H1 (cell line): ENCODE data around the gene ARHGEF35. TPM values are rescaled to one million over a fixed set of nuclear protein-coding genes. Genes with fewer than 3 reads are reported as not detected.
"Not testable (repeated sequence)": the region's sequence is repeated elsewhere in the genome, so short reads cannot be mapped to it uniquely, and the experiment has no call there.

Source experiments
- CTCF ChIA-PET: fragments of 300-600 bp; sonication (Branson Sonifier 250); formaldehyde crosslinking; loops from one replicate; lab custom pipeline; 2021; ENCODE audit not compliant: partially characterized antibody; lab: Charles Lee
- POLR2A ChIA-PET: fragments of 300-600 bp; sonication (Branson Sonifier 250); formaldehyde crosslinking; loops from one replicate; lab custom pipeline; 2021; ENCODE audit warnings: inconsistent platforms; ENCODE audit not compliant: partially characterized antibody; lab: Charles Lee
- DNase-seq, 2 experiments: peaks; one replicate each; pipeline versions ENCODE4 v3.0.0 to v3.0.0-alpha.2; 2010 to 2022; ENCODE audit warnings: low spot score in 2 of 2, low read depth in 1 of 2, mixed read lengths in 1 of 2
- FAIRE-seq: peaks from 2 replicates; lab custom pipeline; 2011; peaks lifted over from hg19 to GRCh38; lab: Jason Lieb, UNC
- H2AFZ ChIP-seq: 2 replicates; pipeline ENCODE4 v1.8.1; 2012; ENCODE audit warnings: low read length, inconsistent platforms
- H2AK5ac ChIP-seq: 2 replicates; pipeline ENCODE4 v1.6.1; 2013; ENCODE audit warnings: low read depth, low read length
- H2BK120ac ChIP-seq: replicated peaks from 2 replicates; pipeline ENCODE3; 2013; ENCODE audit warnings: low read depth, low read length, inconsistent platforms
- H2BK12ac ChIP-seq: 2 replicates; pipeline ENCODE4 v1.6.1; 2013; ENCODE audit warnings: low read depth, low read length
- H2BK15ac ChIP-seq: 2 replicates; pipeline ENCODE4 v1.6.1; 2013; ENCODE audit warnings: low read length
- H2BK20ac ChIP-seq: 2 replicates; pipeline ENCODE4 v1.6.1; 2013; ENCODE audit warnings: low read length
- H2BK5ac ChIP-seq: 2 replicates; pipeline ENCODE4 v1.6.1; 2013; ENCODE audit warnings: low read depth, low read length
- H3K14ac ChIP-seq: 2 replicates; pipeline ENCODE4 v1.6.1; 2013; ENCODE audit warnings: inconsistent platforms; ENCODE audit not compliant: insufficient read length
- H3K18ac ChIP-seq: 2 replicates; pipeline ENCODE4 v1.6.1; 2013; ENCODE audit warnings: low read length; ENCODE audit errors: extremely low read depth
- H3K23ac ChIP-seq: 2 replicates; pipeline ENCODE4 v1.6.1; 2013; ENCODE audit warnings: inconsistent platforms; ENCODE audit not compliant: insufficient read length
- H3K23me2 ChIP-seq: 2 replicates; pipeline ENCODE4 v1.6.1; 2013; ENCODE audit warnings: low read depth, low read length
- H3K27ac ChIP-seq: 2 replicates; pipeline ENCODE4 v1.6.1; 2011; ENCODE audit warnings: low read depth, low read length, inconsistent platforms
- H3K27me3 ChIP-seq, 4 experiments: replicated peaks in 1 of 4; 1 replicate in 1 of 4; 2 replicates in 3 of 4; pipeline versions ENCODE4 v1.6.1 to v1.8.1; 2011 to 2013; ENCODE audit warnings: low read length in 3 of 4, mild to moderate bottlenecking in 3 of 4, inconsistent platforms in 2 of 4, mixed read lengths in 2 of 4, moderate library complexity in 1 of 4; ENCODE audit not compliant: control insufficient read depth in 3 of 4, insufficient read depth in 3 of 4; ENCODE audit errors: extremely low read depth in 1 of 4
- H3K36me3 ChIP-seq, 4 experiments: 2 replicates each; pipeline versions ENCODE4 v1.6.1 to v1.8.1; 2011 to 2013; ENCODE audit warnings: mild to moderate bottlenecking in 4 of 4, low read length in 3 of 4, moderate library complexity in 2 of 4, control low read depth in 1 of 4, inconsistent platforms in 1 of 4; ENCODE audit not compliant: insufficient read depth in 4 of 4, control insufficient read depth in 2 of 4
- H3K4ac ChIP-seq: replicated peaks from 2 replicates; pipeline ENCODE3; 2013; ENCODE audit warnings: low read length, low read depth, mixed read lengths, inconsistent platforms; ENCODE audit not compliant: insufficient read length
- H3K4me1 ChIP-seq, 4 experiments: replicated peaks in 1 of 4; 1 replicate in 1 of 4; 2 replicates in 3 of 4; pipeline versions ENCODE4 v1.6.1 to v1.8.1; 2011 to 2013; ENCODE audit warnings: low read length in 3 of 4, inconsistent platforms in 2 of 4, mixed read lengths in 1 of 4; ENCODE audit not compliant: insufficient read depth in 4 of 4, control insufficient read depth in 3 of 4
- H3K4me2 ChIP-seq, 2 experiments: 2 replicates each; pipeline versions ENCODE4 v1.6.1 to v1.8.1; 2011 to 2013; ENCODE audit warnings: low read depth in 2 of 2, low read length in 2 of 2, control low read depth in 1 of 2, inconsistent platforms in 1 of 2, mild to moderate bottlenecking in 1 of 2; ENCODE audit not compliant: insufficient read depth in 1 of 2
- H3K4me3 ChIP-seq, 4 experiments: fragments of 200-600, 300-600 bp in 1 of 4; sonication (generic), shearing (Covaris generic), sonication (Bioruptor Twin) in 1 of 4; 2 replicates each; pipeline versions ENCODE4 v1.5.1 to v1.8.1; 2011 to 2016; ENCODE audit warnings: low read length in 4 of 4, low read depth in 3 of 4, control low read depth in 2 of 4, inconsistent platforms in 2 of 4, mild to moderate bottlenecking in 2 of 4, mixed read lengths in 1 of 4, moderate library complexity in 1 of 4; ENCODE audit not compliant: insufficient read depth in 2 of 4; ENCODE audit errors: extremely low read depth in 1 of 4
- H3K56ac ChIP-seq: replicated peaks from 2 replicates; pipeline ENCODE3; 2013; ENCODE audit warnings: low read depth, mild to moderate bottlenecking, mixed read lengths, low read length, inconsistent platforms; ENCODE audit not compliant: insufficient read length
- H3K79me1 ChIP-seq: 2 replicates; pipeline ENCODE4 v1.6.1; 2013; ENCODE audit warnings: low read depth, low read length, control low read depth
- H3K79me2 ChIP-seq, 2 experiments: 2 replicates each; pipeline versions ENCODE4 v1.6.1 to v1.8.1; 2012 to 2013; ENCODE audit warnings: low read length in 2 of 2, mild to moderate bottlenecking in 2 of 2, inconsistent platforms in 1 of 2; ENCODE audit not compliant: insufficient read depth in 2 of 2, control insufficient read depth in 1 of 2
- H3K9ac ChIP-seq, 4 experiments: replicated peaks in 1 of 4; 1 replicate in 1 of 4; 2 replicates in 3 of 4; pipeline versions ENCODE4 v1.6.1 to v1.8.1; 2011 to 2013; ENCODE audit warnings: low read depth in 3 of 4, low read length in 3 of 4, control low read depth in 2 of 4, mild to moderate bottlenecking in 2 of 4, moderate library complexity in 2 of 4, inconsistent platforms in 1 of 4; ENCODE audit errors: extremely low read depth in 1 of 4
- H3K9me3 ChIP-seq, 2 experiments: 2 replicates each; pipeline versions ENCODE4 v1.6.1 to v1.8.1; 2012 to 2013; ENCODE audit warnings: mild to moderate bottlenecking in 2 of 2, moderate library complexity in 2 of 2, control low read depth in 1 of 2, inconsistent platforms in 1 of 2, low read depth in 1 of 2, low read length in 1 of 2, mixed read lengths in 1 of 2; ENCODE audit not compliant: insufficient read depth in 2 of 2
- H4K20me1 ChIP-seq, 2 experiments: replicated peaks in 1 of 2; 2 replicates each; pipeline versions ENCODE3 to v1.8.1; 2011 to 2013; ENCODE audit warnings: inconsistent platforms in 2 of 2, low read length in 2 of 2, mild to moderate bottlenecking in 1 of 2; ENCODE audit not compliant: insufficient read depth in 2 of 2, control insufficient read depth in 1 of 2
- H4K5ac ChIP-seq: 2 replicates; pipeline ENCODE4 v1.6.1; 2013; ENCODE audit warnings: low read length, low read depth, mixed read lengths, inconsistent platforms; ENCODE audit not compliant: insufficient read length
- H4K8ac ChIP-seq: 2 replicates; pipeline ENCODE4 v1.8.0; 2013; ENCODE audit warnings: mild to moderate bottlenecking, moderate library complexity, low read length, inconsistent platforms; ENCODE audit not compliant: insufficient read depth; ENCODE audit errors: extremely low read depth
- H4K91ac ChIP-seq: replicated peaks from 2 replicates; pipeline ENCODE3; 2013; ENCODE audit warnings: low read length, mixed read lengths, inconsistent platforms; ENCODE audit not compliant: insufficient read length
- WGBS, 2 experiments: shearing (Covaris generic) in 1 of 2; methylation state at CpG; one replicate each; pipeline versions ENCODE4 v1.1.6 to v1.1.7; 2013 to 2015; ENCODE audit warnings: low lambda C conversion rate in 2 of 2, mixed read lengths in 2 of 2, inconsistent platforms in 1 of 2, low coverage in 1 of 2, missing lambda C conversion rate in 1 of 2; ENCODE audit not compliant: insufficient replicate concordance in 2 of 2, insufficient coverage in 1 of 2, insufficient read length in 1 of 2; ENCODE audit errors: extremely low coverage in 1 of 2, missing lambda C conversion rate in 1 of 2; 5-methylcytosine and 5-hydroxymethylcytosine counted together
- polyA plus RNA-seq, 7 experiments: library from polyadenylated mRNA; depleted of rRNA in 3 of 7; stranded (reverse) in 5 of 7; unstranded in 2 of 7; fragments of >200 nt in 5 of 7; fragments of 200-250 nt in 2 of 7; gene quantifications; 1 replicate in 5 of 7; 2 replicates in 1 of 7; 4 replicates in 1 of 7; pipeline versions ENCODE4 v1.2.1 to v1.2.3, GENCODE V29; 2011 to 2013; ENCODE audit warnings: missing spikeins in 2 of 7, mixed read lengths in 2 of 7
- total RNA-seq: library from RNA; stranded (reverse); fragmentation: NEBNext Ultra II Directional; extraction: Animal tissue kit (Norgen Biotek cat#: 25700); gene quantifications from 2 replicates; pipeline ENCODE4 v1.2.1, GENCODE V29; 2021

ARHGEF35 gene
- total and polyA plus RNA-seq, 2 of the 8 experiments (the other 6 are each of a cell fraction or from before 2014, with no cell fraction given), result 1.3 to 11.8 TPM

DNA sequence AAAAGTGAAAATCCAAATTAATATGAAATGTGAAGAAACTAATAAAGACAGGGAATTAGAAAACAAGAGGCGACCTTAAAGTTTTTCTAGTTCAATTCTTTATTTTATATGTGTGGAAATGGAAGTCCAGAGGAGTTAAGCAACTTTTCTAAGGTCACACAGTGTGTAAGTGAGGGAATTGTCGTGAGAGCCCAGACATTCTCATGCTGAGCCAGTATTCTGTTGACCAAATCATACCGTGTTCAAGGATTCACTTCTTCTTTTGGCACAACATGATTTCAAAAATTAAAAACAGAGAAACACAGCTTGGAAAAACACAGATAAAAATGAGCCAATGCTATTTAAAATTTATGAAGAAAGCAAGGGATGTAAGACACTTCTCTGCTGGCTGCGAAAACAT, 31.2 kb upstream of the ARHGEF35 start:
- H2AFZ ChIP-seq, H4K8ac ChIP-seq, H3K4me3 ChIP-seq, H2AK5ac ChIP-seq, H2BK12ac ChIP-seq, H3K23ac ChIP-seq, H3K79me2 ChIP-seq, H3K18ac ChIP-seq, CTCF ChIA-PET, H2BK5ac ChIP-seq, H3K79me1 ChIP-seq, H3K56ac ChIP-seq, H3K36me3 ChIP-seq, POLR2A ChIA-PET, FAIRE-seq, H2BK15ac ChIP-seq, H4K5ac ChIP-seq, H3K23me2 ChIP-seq, H3K27me3 ChIP-seq, H3K9ac ChIP-seq, H3K4me2 ChIP-seq, H3K4me1 ChIP-seq, H2BK20ac ChIP-seq, H4K91ac ChIP-seq, DNase-seq, H3K14ac ChIP-seq, H4K20me1 ChIP-seq, H3K4ac ChIP-seq, H3K9me3 ChIP-seq, H2BK120ac ChIP-seq, H3K27ac ChIP-seq: not testable (repeated sequence)
- WGBS, 2 experiments, result 93% methylated on average over 2 of the region's 4 CpGs; no CpG with 5 or more reads in 1 of the 2 experiments

DNA sequence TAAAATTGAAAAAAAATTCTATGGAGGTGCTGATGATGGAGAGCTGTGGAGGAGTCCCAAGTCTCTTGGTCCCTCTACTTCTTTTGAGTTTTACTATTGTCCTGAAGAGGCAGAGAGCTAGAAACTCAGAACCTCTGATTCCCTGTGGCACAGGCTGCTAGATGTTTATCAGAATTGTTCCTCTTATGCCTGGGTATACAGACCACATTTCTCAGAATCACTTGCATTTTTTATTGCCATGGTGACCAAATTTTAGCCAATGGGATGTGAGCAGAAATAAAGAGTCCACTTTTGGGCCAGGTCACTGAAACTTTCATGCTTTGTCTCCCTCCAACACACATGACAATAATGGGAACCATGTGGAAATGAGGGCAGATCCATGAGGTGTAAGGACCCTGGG, 28.0 kb upstream of the ARHGEF35 start:
- H3K18ac ChIP-seq, H3K9ac ChIP-seq, H3K79me2 ChIP-seq, H3K9me3 ChIP-seq, H4K91ac ChIP-seq, H4K8ac ChIP-seq, H4K5ac ChIP-seq, H3K4me2 ChIP-seq, POLR2A ChIA-PET, H3K27ac ChIP-seq, H3K4ac ChIP-seq, H2BK120ac ChIP-seq, H2BK15ac ChIP-seq, H2BK20ac ChIP-seq, H3K23ac ChIP-seq, H3K36me3 ChIP-seq, H3K14ac ChIP-seq, DNase-seq, H2AK5ac ChIP-seq, H3K4me1 ChIP-seq, H3K27me3 ChIP-seq, H2AFZ ChIP-seq, CTCF ChIA-PET, H3K23me2 ChIP-seq, H2BK12ac ChIP-seq, H4K20me1 ChIP-seq, H2BK5ac ChIP-seq, H3K4me3 ChIP-seq, H3K79me1 ChIP-seq, H3K56ac ChIP-seq, FAIRE-seq: not testable (repeated sequence)
